Activated CD8-positive, alpha-beta T cell treated with anti-CD3 and anti-CD28 coated beads for 36 hours (primary cell): ENCODE measurements around the gene TAC4. TPM values are rescaled to one million over a fixed set of nuclear protein-coding genes. Genes with fewer than 3 reads are reported as not detected.
A peak's percentile ranks its signal among the peaks of the same experiment; 100 is the strongest.
"Not testable (repeated sequence)": the region's sequence is repeated elsewhere in the genome, so short reads cannot be mapped to it uniquely, and the experiment has no call there.

Experiments
- ATAC-seq: fragments of 200-7000 bp; cut with Tn5 transposase; one replicate; pipeline ENCODE4 v1.10.0; 2021; ENCODE audit warnings: mild to moderate bottlenecking, moderate library complexity
- CTCF ChIA-PET: fragments of 350-600 bp; sonication (Branson Sonifier 250); formaldehyde crosslinking; loops from one replicate; lab custom pipeline; 2021; ENCODE audit warnings: antibody characterized with exemption; lab: Charles Lee
- POLR2A ChIA-PET: fragments of 350-600 bp; sonication (Branson Sonifier 250); formaldehyde crosslinking; loops from one replicate; lab custom pipeline; 2021; ENCODE audit warnings: antibody characterized with exemption; lab: Charles Lee
- DNase-seq: peaks from one replicate; pipeline ENCODE4 v3.0.0-alpha.2; 2020
- H3K27ac Mint-ChIP-seq: one replicate; pipeline ENCODE4 v1.8.0; 2021; ENCODE audit warnings: mild to moderate bottlenecking, mixed read lengths
- H3K27me3 Mint-ChIP-seq: one replicate; pipeline ENCODE4 v1.8.0; 2021; ENCODE audit warnings: mixed read lengths
- H3K36me3 Mint-ChIP-seq: one replicate; pipeline ENCODE4 v1.8.0; 2021; ENCODE audit warnings: low read depth, mixed read lengths
- H3K4me1 Mint-ChIP-seq: one replicate; pipeline ENCODE4 v1.8.0; 2021; ENCODE audit warnings: low read depth, mixed read lengths
- H3K4me3 Mint-ChIP-seq: one replicate; pipeline ENCODE4 v1.8.0; 2021; ENCODE audit warnings: mild to moderate bottlenecking, moderate library complexity, mixed read lengths
- H3K9me3 Mint-ChIP-seq: one replicate; pipeline ENCODE4 v1.8.0; 2021; ENCODE audit warnings: mixed read lengths
- intact Hi-C: fragments of 100-400 bp; cut with micrococcal nuclease; formaldehyde crosslinking; loops from one replicate; pipeline ENCODE4 v1.10.0; 2022
- total RNA-seq, 2 experiments: library from RNA; stranded (reverse); gene quantifications; one replicate each; pipeline ENCODE4 v1.2.3, GENCODE V29; 2021
- TF ChIP-seq, protein P1 (sequence below): fragments of 200-600 bp; IDR thresholded peaks from one replicate; pipeline ENCODE4 v1.8.0; 2022; ENCODE audit warnings: antibody characterized with exemption, mild to moderate bottlenecking

The TAC4 gene
- total RNA-seq, 2 experiments from 2014 or later: not detected

DNA sequence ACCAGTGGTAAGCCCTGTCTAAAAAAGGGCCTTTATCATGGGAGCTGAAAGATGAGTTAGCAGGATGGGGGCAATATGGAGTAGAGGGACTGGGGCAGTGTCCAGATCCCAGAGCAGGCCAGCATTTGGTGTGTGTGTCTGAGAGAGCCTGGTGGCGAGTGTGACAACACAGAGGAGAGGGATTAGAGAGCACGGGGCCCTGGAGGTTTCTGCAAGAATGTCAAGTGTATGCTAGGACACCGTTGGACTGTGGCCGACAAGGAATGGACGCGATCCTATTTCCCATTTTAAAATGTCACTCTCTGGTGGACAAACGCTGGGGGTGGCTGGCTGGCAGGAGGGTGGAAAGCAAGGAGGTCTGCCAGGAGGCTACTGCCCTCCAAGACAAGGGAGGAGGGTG, 12.4 kb downstream of the TAC4 start:
- H3K9me3 Mint-ChIP-seq: no peaks in the 10 kb centered on the region
- TF ChIP-seq, protein P1, sequence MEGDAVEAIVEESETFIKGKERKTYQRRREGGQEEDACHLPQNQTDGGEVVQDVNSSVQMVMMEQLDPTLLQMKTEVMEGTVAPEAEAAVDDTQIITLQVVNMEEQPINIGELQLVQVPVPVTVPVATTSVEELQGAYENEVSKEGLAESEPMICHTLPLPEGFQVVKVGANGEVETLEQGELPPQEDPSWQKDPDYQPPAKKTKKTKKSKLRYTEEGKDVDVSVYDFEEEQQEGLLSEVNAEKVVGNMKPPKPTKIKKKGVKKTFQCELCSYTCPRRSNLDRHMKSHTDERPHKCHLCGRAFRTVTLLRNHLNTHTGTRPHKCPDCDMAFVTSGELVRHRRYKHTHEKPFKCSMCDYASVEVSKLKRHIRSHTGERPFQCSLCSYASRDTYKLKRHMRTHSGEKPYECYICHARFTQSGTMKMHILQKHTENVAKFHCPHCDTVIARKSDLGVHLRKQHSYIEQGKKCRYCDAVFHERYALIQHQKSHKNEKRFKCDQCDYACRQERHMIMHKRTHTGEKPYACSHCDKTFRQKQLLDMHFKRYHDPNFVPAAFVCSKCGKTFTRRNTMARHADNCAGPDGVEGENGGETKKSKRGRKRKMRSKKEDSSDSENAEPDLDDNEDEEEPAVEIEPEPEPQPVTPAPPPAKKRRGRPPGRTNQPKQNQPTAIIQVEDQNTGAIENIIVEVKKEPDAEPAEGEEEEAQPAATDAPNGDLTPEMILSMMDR: no peak
- DNase-seq (no peak), ATAC-seq (no peak)
- ChIA-PET POLR2A (interaction anchor here (0.6 kb wide), 1 partner anchor 13 kb away, joined by 3 read pairs; no protein-coding TSS in a partner anchor), CTCF (no interaction called here)
- H3K4me3 Mint-ChIP-seq: no peak overlapping the region
- peaks cover 11% of the 10 kb centered on the region for H3K36me3 Mint-ChIP-seq
- intact Hi-C loops: no loop called here
- H3K27ac Mint-ChIP-seq: no peak overlapping the region
- H3K27me3 Mint-ChIP-seq: no peaks in the 10 kb centered on the region
- H3K4me1 Mint-ChIP-seq: no peaks in the 10 kb centered on the region

- peaks cover 16% of the 10 kb centered on the region for H3K36me3 Mint-ChIP-seq
- POLR2A ChIA-PET: interaction anchor here (0.9 to 1.5 kb wide), 2 partner anchors 9 to 18 kb away, joined by 3 read pairs; no protein-coding TSS in a partner anchor
- H3K27ac Mint-ChIP-seq: no peak overlapping the region
- DNase-seq (no peak), ATAC-seq (no peak)
- CTCF ChIA-PET: interaction anchor here (1.4 kb wide), 1 partner anchor 278 kb away, joined by 3 read pairs; no protein-coding TSS in a partner anchor
- no peaks in the 10 kb centered on the region for H3K4me1 Mint-ChIP-seq
- intact Hi-C loops: no loop called here
- H3K27me3 Mint-ChIP-seq: no peaks in the 10 kb centered on the region
- TF ChIP-seq, protein P1: no peak
- H3K4me3 Mint-ChIP-seq: no peak overlapping the region
- H3K9me3 Mint-ChIP-seq: no peaks in the 10 kb centered on the region
These were observed 13.6 kb downstream of the TAC4 start for GRCh38 chr17:49834118-49834743.

- CTCF ChIA-PET: interaction anchor here (0.7 to 2.6 kb wide), 4 partner anchors 35 to 277 kb away, joined by 3 to 10 read pairs (median 3); no protein-coding TSS in a partner anchor
- no peak overlapping the region for H3K27ac Mint-ChIP-seq
- no peak overlapping the region for H3K4me3 Mint-ChIP-seq
- no peaks in the 10 kb centered on the region for H3K9me3 Mint-ChIP-seq
- peaks cover 27% of the 10 kb centered on the region for H3K36me3 Mint-ChIP-seq
- no peaks in the 10 kb centered on the region for H3K27me3 Mint-ChIP-seq
- intact Hi-C loops: no loop called here
- TF ChIP-seq, protein P1: no peak
- DNase-seq (no peak), ATAC-seq (no peak)
- POLR2A ChIA-PET: interaction anchor here (0.9 to 1.5 kb wide), 3 partner anchors 10 to 18 kb away, joined by 3 read pairs; no protein-coding TSS in a partner anchor
- no peaks in the 10 kb centered on the region for H3K4me1 Mint-ChIP-seq
These were observed 14.8 kb downstream of the TAC4 start for GRCh38 chr17:49832840-49833599.

DNA sequence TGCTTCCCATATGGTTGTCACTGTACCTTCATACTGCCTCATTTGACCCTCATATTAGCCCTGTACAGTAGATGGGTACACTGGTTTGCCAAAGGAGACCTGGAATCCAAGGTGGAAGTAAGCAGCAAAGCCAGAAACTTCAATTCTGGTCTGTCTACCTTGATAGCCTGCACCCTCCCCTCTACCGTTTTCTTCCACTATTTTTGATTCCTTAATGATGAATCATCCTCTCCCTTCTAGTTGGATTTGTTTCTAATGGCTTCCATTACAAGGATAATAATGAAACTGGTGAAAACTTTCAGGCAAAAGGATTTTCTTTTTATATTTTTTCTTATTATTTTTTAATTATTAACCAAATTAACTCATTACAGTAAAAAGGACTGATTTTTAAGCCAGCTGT, 17.3 kb downstream of the TAC4 start:
- POLR2A ChIA-PET: no interaction called here
- CTCF ChIA-PET: interaction anchor here (1.3 to 2.6 kb wide), 2 partner anchors 10 to 167 kb away, joined by 3 to 10 read pairs; no protein-coding TSS in a partner anchor
- Mint-ChIP-seq H3K4me1 (no peaks in the 10 kb centered on the region), H3K27ac (no peak overlapping the region), H3K36me3 (peaks cover 42% of the 10 kb centered on the region), H3K4me3 (no peak overlapping the region), H3K9me3 (no peaks in the 10 kb centered on the region), H3K27me3 (no peaks in the 10 kb centered on the region)
- no peak for ATAC-seq
- intact Hi-C loops: no loop called here
- no peak for DNase-seq
- TF ChIP-seq, protein P1: no peak

- TF ChIP-seq, protein P1: no peak
- H3K27me3 Mint-ChIP-seq: no peaks in the 10 kb centered on the region
- ChIA-PET CTCF (no interaction called here), POLR2A (no interaction called here)
- DNase-seq (no peak), ATAC-seq (no peak)
- H3K4me3 Mint-ChIP-seq: no peak overlapping the region
- intact Hi-C loops: no loop called here
- no peaks in the 10 kb centered on the region for H3K4me1 Mint-ChIP-seq
- no peak overlapping the region for H3K27ac Mint-ChIP-seq
- peaks cover 41% of the 10 kb centered on the region for H3K36me3 Mint-ChIP-seq
- no peaks in the 10 kb centered on the region for H3K9me3 Mint-ChIP-seq
These were observed 18.8 kb downstream of the TAC4 start for GRCh38 chr17:49829026-49829425.

DNA sequence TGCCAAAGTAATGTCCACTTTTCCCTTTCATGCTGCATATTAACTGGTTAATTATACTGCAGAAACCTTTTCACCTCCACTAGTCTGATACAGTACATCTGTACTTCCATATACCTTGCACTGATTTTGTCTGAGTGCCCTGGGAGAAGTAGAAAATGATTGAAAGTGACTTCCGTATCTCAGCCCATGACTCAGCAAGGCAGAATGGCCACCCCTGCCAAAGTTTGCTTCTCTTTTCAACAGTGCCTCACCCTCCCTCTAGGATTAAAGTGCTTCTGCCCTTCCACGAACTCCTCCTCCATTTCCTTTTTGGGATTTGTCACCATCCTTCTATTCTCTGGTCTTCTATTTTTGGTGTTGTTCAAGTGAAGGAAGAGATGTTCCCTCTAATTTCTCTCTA, 19.5 kb downstream of the TAC4 start:
- Mint-ChIP-seq H3K36me3 (peaks cover 43% of the 10 kb centered on the region), H3K27ac (peak overlapping the region; percentile 26)
- H3K9me3 Mint-ChIP-seq, DNase-seq, H3K4me1 Mint-ChIP-seq, intact Hi-C loops, CTCF ChIA-PET, POLR2A ChIA-PET, H3K27me3 Mint-ChIP-seq, H3K4me3 Mint-ChIP-seq, ATAC-seq: not testable (repeated sequence)
